ENCODE data around the gene FASTKD2.

DNA sequence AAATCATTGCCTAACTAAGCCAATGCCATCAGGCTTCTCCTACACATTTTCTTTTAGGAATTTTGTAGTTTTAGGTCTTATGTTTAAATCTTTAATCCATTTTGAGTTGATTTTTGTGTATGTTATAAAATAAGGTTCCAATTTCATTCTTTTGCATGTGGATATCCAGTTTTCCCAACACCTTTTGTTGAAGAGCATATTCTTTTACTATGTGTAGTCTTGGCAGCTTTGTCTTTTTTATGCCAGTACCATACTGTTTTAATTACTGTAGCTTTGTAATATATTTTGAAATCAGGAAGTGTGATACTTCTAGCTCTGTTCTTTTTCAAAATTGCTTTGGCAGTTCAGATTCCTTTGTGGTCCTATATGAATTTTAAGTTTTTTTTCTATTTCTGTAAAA is 11.0 kb downstream of the FASTKD2 start:
- TF ChIP-seq POLR2A (IDR thresholded peaks at IDR 0.05; ENCODE audit: low read length) = no peak
- TF ChIP-seq GATA1 (IDR thresholded peaks at IDR 0.05; ENCODE audit: low read depth, low read length) = no peak

Measured in erythroblast (primary cell).